Activated CD8-positive, alpha-beta memory T cell treated with anti-CD3 and anti-CD28 coated beads for 24 hours (primary cell): ENCODE results near the gene S100A6.
A peak's percentile ranks its signal among the peaks of the same experiment; 100 is the strongest.
"Not testable (repeated sequence)": the region's sequence is repeated elsewhere in the genome, so short reads cannot be mapped to it uniquely, and the experiment has no call there.

Experiments
- DNase-seq: peaks from one replicate; pipeline ENCODE4 v3.0.0-alpha.2; 2020

The S100A6 gene

DNA sequence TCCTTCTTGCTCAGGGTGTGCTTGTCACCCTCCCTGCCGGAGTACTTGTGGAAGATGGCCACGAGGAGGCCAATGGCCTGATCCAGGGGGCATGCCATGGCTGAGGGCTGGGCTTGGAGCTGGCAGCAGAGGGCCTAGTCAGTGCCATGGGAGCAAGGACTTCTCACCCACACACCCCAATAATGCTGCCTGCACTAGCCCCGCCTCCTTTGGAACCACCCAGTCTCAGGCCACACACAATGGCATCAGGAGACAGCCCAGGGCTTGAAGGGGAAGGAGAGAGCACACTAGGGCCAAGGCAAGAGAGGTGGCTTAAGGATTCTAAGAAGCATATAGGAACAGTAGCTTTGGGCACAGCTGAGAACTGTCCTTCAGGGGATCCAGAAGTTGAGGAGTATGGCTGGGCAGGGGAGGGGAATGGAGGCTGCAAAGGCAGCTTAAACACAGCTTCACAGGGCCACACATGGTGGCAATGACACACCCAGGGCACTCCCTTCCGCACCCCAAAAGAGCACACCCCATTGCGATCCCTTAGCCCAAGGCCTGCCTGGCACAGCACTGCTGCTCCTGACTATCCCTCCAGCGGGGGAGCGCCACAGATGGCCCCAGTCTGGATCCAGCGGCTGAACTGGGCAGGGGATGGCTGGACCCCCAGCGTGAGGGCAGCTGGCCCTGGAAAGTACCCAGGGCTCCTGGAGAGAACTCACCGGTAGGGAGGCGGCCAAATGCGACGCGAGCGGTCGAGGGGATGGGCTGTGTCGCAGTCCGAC lies at the start of gene S100A6:
S100A6 (minus strand) TSS at position 750 of the 770 bp plus-strand sequence; CDS start at position 98, 652 bp downstream.
- DNase-seq, result no peak

DNA sequence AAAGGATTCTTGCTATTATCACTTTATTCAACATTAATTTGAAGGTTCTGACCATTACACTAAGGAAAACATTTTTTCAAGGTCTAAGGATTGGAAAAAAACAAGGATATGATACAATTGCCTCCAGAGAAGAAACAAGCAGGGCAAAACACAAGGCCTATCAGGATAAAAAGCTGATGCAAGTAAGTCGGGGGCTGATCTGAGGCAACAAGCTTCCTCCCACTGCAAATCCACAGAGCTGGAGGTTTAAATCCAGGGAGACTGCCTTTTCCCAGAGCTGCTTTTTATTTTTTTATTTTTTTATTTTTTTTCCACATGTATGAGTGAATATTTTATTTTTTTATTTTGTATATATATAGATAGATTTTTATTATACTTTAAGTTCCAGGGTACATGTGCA lies 49.2 kb upstream of the S100A6 start:
- no peak for DNase-seq

DNA sequence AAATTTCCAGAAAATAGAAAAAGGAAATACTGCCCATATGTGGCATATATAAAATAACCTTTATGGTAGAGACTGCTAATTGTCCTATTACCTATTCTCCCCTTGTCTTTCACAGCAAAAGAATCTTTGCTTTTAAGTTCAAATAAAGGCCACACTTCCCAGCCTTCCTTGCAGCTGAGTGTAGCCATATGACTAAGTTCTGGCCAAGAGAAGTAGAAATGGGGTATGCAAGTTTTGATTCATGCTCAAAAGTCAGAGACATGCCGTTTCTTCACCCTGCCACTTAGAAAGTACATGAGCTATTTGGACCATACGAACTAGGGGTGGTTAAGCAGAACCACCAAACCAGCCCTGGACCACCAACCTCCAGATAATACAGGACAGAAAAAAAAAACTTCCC lies 48.2 kb upstream of the S100A6 start:
- no peak for DNase-seq

DNA sequence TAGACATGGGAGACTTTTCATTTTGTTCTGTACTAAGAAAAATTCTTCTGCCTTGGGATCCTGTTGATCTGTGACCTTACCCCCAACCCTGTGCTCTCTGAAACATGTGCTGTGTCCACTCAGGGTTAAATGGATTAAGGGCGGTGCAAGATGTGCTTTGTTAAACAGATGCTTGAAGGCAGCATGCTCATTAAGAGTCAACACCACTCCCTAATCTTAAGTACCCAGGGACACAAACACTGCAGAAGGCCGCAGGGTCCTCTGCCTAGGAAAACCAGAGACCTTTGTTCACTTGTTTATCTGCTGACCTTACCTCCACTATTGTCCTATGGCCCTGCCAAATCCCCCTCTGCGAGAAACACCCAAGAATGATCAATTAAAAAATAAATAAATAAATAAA lies 47.7 kb upstream of the S100A6 start:
- DNase-seq, result not testable (repeated sequence)

DNA sequence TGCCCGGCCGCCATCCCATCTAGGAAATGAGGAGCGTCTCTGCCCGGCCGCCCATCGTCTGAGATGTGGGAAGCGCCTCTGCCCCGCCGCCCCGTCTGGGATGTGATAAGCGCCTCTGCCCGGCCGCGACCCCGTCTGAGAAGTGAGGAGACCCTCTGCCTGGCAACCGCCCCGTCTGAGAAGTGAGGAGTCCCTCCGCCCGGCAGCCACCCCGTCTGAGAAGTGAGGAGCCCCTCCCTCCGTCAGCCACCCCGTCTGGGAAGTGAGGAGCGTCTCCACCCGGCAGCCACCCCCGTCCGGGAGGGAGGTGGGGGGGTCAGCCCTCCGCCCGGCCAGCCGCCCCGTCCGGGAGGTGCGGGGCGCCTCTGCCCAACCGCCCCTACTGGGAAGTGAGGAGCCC lies 47.0 kb upstream of the S100A6 start:
- not testable (repeated sequence) for DNase-seq

DNA sequence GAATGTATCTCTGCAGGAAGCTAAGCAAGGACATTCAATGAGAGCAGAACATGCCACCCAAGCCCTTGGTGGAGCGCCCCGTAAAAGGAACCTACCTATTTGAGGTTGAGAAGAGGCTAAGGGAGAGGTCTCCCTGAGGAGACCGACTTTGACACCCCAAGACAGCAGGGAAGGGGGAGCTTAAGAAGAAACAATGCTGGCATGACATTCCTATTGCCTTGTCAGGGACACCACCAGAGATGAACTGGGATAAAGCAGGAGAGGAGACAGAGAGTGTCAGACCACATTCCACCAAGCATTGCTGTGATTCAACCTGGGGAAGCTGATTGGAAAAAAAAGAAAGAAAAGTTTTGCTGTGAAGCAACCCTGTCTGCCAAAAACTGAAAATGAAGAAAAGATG lies 43.1 kb upstream of the S100A6 start:
- no peak for DNase-seq

DNA sequence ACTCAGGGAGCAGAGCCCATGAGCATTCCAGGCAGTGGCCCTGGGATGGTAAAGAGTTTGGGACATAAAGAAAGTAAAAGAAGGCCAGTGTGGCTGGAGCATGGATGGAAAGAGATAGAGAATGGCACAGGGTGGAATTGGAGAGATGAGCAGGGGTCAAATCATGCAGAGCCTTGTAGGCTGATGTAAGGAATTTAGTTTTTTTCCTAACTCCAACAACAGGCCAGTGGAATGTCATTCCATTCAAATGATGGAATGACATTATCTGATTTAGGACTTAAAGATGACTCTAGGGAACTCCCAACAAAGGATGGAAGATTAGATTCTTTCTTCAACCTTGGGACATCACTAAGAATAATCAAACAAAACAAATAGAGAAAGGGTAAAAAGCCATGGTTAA lies 42.7 kb upstream of the S100A6 start:
- no peak for DNase-seq

DNA sequence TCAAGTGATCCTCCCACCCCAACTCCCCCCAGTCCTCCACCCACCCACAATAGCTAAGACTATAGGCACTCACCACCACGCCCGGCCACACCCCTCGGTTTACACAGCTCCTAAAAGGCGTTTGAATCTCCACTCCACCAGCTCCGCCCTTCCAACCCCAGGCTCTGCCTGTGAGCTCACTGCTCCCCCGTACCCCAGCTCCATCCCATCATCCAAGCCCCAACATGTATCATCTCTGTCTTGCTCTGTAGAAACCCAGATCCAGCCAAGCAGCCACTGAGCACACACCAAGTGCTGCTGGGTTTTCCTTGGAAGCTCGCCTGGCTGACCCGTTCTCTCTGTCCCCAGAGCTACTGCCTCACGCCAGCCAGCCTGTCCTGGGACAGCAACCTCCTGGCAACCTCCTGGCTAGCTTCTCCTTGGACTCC lies 41.8 kb upstream of the S100A6 start:
- no peak for DNase-seq

DNA sequence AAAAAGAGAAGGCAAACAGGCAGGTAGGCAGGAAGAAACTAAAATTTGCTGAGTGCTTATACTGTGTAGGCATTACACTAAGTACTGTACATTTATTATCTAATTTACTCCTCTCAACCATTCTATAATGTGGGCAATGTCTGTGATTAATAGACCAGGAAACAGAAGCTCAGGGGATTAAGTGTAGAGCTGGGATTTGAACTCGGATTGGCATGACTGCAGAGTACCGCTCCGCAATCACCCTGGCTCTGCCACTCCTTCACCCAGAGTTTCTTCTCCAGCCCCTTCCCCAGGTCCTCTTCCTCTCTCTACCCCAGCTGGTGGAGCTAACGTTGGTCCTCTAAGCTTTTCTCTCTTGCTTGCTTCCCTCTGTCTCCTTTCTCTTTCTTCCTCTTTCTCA lies 41.3 kb upstream of the S100A6 start:
- no peak for DNase-seq

DNA sequence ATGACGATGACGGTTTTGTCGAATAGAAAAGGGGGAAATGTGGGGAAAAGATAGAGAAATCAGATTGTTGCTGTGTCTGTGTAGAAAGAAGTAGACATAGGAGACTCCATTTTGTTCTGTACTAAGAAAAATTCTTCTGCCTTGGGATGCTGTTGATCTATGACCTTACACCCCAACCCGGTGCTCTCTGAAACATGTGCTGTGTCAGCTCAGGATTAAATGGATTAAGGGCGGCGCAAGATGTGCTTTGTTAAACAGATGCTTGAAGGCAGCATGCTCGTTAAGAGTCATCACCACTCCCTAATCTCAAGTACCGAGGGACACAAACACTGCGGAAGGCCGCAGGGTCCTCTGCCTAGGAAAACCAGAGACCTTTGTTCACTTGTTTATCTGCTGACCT lies 39.7 kb upstream of the S100A6 start:
- not testable (repeated sequence) for DNase-seq

DNA sequence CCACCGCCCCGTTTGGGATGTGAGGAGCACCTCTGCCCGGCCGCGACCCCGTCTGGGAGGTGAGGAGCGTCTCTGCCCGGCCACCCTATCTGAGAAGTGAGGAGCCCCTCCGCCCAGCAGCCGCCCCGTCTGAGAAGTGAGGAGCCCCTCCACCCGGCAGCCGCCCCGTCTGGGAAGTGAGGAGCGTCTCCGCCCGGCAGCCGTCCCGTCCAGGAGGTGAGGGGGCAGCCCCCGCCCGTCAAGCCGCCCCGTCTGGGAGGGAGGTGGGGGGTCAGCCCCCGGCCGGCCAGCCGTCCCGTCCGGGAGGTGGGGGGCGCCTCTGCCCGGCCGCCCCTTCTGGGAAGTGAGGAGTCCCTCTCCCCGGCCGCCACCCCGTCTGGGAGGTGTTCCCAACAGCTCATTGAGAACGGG lies 39.3 kb upstream of the S100A6 start:
- not testable (repeated sequence) for DNase-seq

DNA sequence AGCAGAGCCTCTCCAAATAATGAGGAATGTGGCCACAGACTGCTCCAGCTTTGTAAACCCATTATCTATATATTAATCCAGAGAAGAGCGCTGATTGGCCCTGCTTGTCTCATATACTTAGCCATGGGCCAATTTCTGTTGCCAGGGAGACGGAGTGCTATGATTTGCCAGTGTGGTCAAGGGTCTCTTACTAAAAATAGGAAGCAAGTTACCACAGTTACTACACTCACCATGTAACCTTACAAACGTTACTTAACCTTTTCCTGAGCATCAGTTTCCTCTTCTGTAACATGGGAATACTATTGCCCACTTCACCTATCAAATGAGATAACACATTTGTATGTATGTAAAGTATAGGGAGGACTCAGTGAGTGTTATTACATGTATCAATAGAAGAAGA lies 37.6 kb upstream of the S100A6 start:
- no peak for DNase-seq

DNA sequence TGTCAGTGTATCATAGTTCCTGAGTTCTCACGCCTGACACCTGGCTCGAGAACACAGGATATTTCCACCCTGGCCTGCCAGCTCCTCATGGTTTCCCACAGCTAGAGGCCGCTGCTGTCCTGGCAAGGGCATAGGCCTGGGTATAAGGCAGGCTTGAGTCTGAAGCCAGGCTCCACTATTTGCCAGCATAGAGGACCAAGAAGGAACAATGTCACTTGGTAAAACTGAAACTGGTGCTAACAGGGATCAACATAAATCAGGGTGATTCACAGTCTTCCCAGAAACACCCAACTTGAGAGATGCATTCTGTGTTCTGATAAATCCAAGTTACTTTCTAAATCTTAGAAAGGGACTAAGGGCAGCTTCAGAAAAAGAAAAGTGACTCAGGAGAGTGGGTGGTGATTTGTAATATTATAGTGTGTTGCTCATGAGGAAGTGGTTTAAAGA lies 36.8 kb upstream of the S100A6 start:
- peak; percentile 73 for DNase-seq

DNA sequence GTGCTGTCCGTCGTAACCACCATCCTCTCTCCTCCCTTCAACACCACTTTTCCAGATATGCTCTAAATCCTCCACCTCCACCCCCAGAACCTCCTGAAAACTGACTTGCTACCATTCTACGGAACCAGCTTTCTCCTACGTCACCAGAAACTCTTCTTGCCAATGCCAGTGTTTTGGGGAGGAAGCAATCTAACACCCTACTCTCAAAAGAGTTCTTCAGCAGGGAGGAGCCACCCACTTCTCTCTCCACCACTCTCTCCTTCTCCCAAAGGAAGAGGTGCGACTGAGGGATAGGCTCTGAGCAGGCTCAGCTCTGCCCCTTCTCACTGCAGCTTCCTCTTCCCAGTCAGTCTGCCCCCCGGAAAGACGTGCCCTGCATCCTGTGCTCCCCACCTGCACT lies 35.9 kb upstream of the S100A6 start:
- no peak for DNase-seq

DNA sequence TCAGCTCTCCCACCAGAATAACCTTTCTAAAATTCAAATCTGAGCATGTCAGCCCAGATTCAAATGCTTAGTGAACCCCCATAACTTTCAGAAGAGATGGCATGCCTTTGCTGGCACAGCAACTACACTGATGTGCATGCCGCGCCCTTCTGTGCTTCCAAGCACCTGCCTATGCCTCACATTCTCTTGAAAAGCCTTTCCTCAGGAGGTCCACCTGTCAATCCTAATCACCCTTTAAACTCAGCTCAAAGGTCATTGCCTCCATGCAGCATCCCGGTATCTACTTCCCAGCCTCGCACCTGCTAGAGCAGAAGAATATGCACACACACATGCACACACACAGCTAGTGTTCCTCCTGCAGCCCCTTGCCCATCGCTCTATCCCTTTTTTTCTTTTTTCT lies 35.1 kb upstream of the S100A6 start:
- DNase-seq, result no peak

DNA sequence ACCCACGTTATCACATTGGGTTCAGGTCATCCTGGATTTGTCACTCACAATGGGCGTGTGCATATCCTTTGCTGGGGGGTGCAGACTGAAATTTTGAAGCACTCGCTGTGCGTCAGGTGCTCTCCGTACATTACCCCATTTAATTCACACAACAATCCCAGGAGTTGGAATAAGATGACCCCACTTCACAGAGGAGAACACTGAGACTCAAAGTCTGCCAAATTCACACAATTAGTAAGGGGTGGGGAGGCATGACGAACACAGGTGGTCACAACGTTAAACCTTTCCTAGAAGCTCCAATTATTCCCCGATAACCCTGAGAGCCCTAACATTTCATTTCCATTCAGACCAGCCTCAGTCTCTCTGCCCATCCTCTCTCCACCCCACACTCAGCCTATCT lies 33.7 kb upstream of the S100A6 start:
- DNase-seq, result no peak

DNA sequence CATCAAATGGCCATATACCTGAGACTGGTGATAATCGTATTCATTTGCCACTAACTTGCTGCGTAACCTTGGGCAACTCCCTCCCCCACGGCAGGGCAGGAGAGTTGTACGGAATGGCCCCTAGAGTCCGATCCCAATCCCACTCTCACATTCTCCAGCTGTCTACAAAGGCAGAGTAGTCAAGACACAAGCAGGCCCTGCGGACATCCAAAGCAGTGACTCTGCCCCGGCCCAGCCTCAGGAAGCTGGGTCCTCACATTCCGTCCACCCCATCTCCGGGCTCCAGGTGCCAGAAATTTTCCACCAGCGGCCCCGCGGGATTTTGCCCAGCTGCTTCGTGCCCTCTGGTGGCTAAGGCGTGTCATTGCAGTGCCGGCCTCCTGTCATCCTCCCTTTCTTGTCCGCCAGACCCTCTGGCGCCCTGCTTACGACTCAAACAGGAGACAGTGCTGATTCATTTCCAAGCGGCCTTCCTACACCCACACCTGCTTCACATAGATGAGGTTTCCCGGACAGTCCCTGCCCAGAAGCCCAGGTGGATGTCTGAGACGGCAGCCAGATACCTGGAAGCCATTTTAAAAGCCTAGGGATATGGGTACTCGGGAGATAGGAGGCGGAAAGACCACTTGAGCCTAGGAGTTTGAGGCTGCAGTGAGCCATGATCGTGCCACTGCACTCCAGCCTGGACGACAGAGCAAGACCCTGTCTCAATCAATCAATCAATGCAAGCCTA lies 32.7 kb upstream of the S100A6 start:
- peak; percentile 93 for DNase-seq

DNA sequence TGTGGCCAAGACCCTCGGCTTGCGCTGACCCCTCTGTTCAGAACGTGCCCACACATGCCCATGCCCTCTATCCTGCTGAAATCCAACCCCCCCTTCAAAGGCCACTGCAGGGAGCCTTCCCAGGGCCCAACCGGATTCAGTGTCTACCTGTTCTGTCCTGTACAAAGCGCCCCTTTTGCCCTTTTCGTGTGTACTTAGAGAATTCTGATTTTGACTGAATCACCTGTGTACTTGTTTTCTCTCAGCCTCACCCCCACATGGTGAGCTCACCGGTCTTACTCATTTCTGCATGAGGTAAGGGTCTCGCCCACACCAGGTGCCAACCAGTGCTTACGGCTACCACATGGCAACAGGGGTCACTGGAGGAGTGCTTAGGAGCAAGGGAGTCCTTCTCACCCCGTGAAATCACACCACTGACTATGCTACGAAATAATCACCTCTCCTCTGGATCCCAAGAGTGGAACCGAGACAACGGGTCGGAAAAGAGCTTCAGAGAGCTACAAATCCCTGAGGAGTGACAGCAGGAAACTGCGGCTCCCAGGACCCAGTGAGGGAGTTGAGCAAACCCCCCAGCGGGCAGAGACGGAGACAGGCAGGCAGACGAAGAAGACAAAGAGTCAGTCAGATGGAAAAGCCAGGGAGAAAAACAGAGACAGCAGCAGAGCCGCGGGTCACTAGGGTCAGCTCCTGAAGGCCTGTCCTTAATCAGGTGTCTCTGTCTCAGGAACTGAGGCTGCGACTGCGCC lies 32.0 kb upstream of the S100A6 start:
- no peak for DNase-seq

DNA sequence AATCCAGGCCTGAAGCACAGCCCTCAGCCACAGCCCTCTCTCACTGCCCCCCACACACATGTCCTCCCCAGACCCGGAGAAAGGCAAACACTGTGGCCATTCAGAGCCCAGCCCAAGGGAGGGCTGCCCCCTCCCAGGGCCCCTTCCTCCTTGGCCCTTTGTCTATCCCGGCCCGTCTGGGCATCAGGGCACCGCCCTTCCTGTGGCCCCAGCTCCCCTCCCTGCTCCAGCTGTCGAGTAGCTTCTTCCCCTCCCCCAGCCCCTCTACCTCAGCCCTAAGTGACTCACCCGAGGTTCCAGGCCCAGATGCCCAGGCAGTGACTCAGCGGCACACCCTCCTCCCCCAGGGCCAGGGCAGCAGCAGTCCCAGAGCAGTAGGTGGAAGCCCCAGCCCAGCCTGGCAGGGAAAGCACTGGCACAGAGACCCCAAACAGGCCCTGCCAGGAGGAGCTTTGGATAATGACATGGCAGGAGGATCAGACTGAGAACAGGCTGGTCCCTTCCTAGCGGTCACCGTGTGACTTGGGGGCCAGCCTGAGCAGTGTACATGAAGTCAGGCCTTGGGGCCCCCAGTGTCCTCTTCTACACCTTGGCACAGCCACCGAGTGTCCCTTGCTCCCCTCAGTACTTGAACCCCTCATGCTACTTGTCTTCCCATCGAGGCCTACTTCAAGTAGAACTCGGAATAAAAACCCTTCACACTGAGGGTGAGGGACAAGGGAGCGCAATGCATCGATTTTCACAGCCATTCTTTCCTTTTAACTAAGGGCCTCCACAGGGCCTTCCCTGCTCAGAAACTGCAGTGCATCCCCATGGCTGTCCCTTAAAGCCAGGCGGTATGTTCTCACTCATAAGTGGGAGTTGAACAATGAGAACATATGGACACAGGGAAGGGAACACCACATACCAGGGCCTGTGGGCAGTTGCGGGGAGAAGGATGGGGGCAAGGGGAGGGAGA lies 30.9 kb upstream of the S100A6 start:
- peak; percentile 90 for DNase-seq

DNA sequence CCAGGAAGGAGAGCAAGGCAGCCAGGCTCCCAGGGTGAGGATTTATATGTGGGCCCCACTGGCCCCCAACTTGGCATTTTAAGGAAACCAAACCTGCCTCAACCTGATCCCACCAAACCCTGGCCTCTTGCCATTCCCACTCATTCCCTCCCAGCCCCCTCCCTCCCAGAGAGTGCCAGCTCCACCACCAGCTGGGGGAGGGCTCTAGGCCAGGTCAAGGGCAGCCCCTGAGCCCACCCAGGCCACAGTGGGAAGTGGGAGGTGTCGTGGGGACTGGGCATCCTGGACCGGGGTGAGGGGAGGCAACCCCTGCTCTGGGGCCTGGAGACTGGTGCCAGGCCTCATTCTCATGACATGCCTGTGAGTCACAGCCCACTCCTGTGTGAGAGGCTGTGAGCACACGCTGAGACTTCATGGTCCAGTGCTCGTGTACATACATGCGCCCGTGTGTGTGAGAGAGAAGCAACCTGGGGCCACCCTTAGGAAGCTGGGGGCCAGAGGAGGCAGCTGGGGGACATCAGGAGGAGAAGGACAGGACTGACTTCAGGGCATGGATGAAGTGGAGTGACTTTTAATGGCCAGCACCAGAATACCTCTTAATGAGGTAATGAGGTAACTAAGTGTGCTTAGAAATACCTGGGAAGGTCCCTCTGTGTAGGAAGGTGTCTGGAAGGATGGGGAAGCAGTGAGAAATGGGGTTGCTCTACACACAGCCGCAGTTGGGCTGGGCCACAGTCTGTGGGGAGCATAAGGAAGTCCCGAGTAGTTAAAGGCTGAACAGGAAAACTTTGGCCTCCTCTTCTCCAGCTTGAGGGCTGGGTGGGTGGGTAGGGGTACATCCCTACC lies 30.0 kb upstream of the S100A6 start, which contains the start of gene S100A2:
S100A2 (minus strand) TSS at position 316 of the 846 bp plus-strand sequence. CDS start 1,967 bp downstream, outside the sequence.
- peak; percentile 71 for DNase-seq

DNA sequence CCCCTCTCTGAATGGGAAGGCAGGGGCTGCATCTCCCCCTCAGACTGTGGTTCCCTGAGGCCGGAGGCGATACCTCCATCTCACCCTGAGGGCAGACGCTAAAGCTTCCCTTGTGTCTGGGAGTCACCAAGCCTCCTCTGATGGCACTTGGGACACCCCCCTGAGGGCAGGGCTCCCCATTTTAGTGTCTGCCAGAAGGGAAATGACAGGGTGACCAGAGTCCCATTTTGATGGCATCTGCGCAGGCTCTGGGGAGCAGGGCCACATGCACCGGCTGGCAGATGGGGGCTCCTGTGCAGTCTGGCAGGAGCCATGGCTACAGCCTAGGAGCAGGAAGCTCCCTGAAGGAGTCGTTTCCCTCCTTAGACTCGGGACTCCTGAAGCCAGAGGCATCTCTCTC lies 28.2 kb upstream of the S100A6 start:
- DNase-seq, result no peak
